ENCODE data around the gene PRICKLE3. TPM values are rescaled to one million over a fixed set of nuclear protein-coding genes. Genes with fewer than 3 reads are reported as not detected.

The PRICKLE3 gene
- 12.7 and 17.7 TPM in 2 replicates for total RNA-seq

- H3K27me3 ChIP-seq (ENCODE audit: control insufficient read depth, insufficient read depth, low read length), result no peaks in the 10 kb centered on the region
- H3K36me3 ChIP-seq (ENCODE audit: control insufficient read depth, insufficient read depth, low read length), result peaks cover 1% of the 10 kb centered on the region
- no peak for DNase-seq (ENCODE audit: low read depth)
- H3K4me3 ChIP-seq (ENCODE audit: low read depth, low read length), result peak within 1 kb of the TSS; percentile 69
- peak; percentile 45 for TF ChIP-seq CTCF (IDR thresholded peaks at IDR 0.05; ENCODE audit: insufficient read depth, low read length, poor library complexity, severe bottlenecking)
These were observed at the start of gene PRICKLE3 for GRCh38 chrX:49186125-49187027. TSS of gene PRICKLE3 (minus strand) at chrX:49186373. CDS start at chrX:49186297, 76 bp downstream.

- TF ChIP-seq CTCF (IDR thresholded peaks at IDR 0.05; ENCODE audit: insufficient read depth, low read length, poor library complexity, severe bottlenecking), result no peak
- DNase-seq (ENCODE audit: low read depth), result no peak
- Histone ChIP-seq H3K36me3 (ENCODE audit: control insufficient read depth, insufficient read depth, low read length) (no peaks in the 10 kb centered on the region), H3K4me3 (ENCODE audit: low read depth, low read length) (no peak overlapping the region), H3K27me3 (ENCODE audit: control insufficient read depth, insufficient read depth, low read length) (no peaks in the 10 kb centered on the region)
These were observed 47.8 kb upstream of the PRICKLE3 start for GRCh38 chrX:49233887-49234555.

GRCh38 chrX:49233176-49233575, 47.0 kb upstream of the PRICKLE3 start, which contains the start of gene CACNA1F:
TSS of gene CACNA1F (minus strand) at chrX:49233340. CDS start at chrX:49233309, 31 bp downstream.
- Histone ChIP-seq H3K4me3 (ENCODE audit: low read depth, low read length) (no peak within 1 kb of the TSS), H3K27me3 (ENCODE audit: control insufficient read depth, insufficient read depth, low read length) (no peaks in the 10 kb centered on the region), H3K36me3 (ENCODE audit: control insufficient read depth, insufficient read depth, low read length) (no peaks in the 10 kb centered on the region)
- TF ChIP-seq CTCF (IDR thresholded peaks at IDR 0.05; ENCODE audit: insufficient read depth, low read length, poor library complexity, severe bottlenecking), result no peak
- no peak for DNase-seq (ENCODE audit: low read depth)

- H3K4me3 ChIP-seq (ENCODE audit: low read depth, low read length), result no peak overlapping the region
- H3K36me3 ChIP-seq (ENCODE audit: control insufficient read depth, insufficient read depth, low read length), result no peaks in the 10 kb centered on the region
- DNase-seq (ENCODE audit: low read depth), result no peak
- no peaks in the 10 kb centered on the region for H3K27me3 ChIP-seq (ENCODE audit: control insufficient read depth, insufficient read depth, low read length)
- no peak for TF ChIP-seq CTCF (IDR thresholded peaks at IDR 0.05; ENCODE audit: insufficient read depth, low read length, poor library complexity, severe bottlenecking)
These were observed 46.4 kb upstream of the PRICKLE3 start for GRCh38 chrX:49232525-49232924.

- Histone ChIP-seq H3K4me3 (ENCODE audit: low read depth, low read length) (no peak overlapping the region), H3K36me3 (ENCODE audit: control insufficient read depth, insufficient read depth, low read length) (no peaks in the 10 kb centered on the region), H3K27me3 (ENCODE audit: control insufficient read depth, insufficient read depth, low read length) (no peaks in the 10 kb centered on the region)
- no peak for DNase-seq (ENCODE audit: low read depth)
- no peak for TF ChIP-seq CTCF (IDR thresholded peaks at IDR 0.05; ENCODE audit: insufficient read depth, low read length, poor library complexity, severe bottlenecking)
These were observed 45.3 kb upstream of the PRICKLE3 start for GRCh38 chrX:49231333-49232000.
